HG03045 (cell line): ENCODE measurements around the gene GLP2R.
"Not testable (repeated sequence)": the region's sequence is repeated elsewhere in the genome, so short reads cannot be mapped to it uniquely, and the experiment has no call there.

ENCODE experiments used
- ATAC-seq: cut with Tn5 transposase; IDR thresholded peaks from one replicate; pipeline ENCODE4 v1.9.1; 2021; ENCODE audit warnings: mild to moderate bottlenecking, moderate library complexity; ENCODE audit not compliant: unreplicated experiment

GLP2R gene

GRCh38 chr17:9918352-9918751 lies 92.6 kb downstream of the GLP2R start:
- no peak for ATAC-seq

- ATAC-seq = no peak
These were observed 93.2 kb downstream of the GLP2R start for GRCh38 chr17:9918804-9919352.

- ATAC-seq = not testable (repeated sequence)
These were observed 95.5 kb downstream of the GLP2R start for GRCh38 chr17:9921216-9921615.

- no peak for ATAC-seq
These were observed 96.5 kb downstream of the GLP2R start for GRCh38 chr17:9922012-9922848.

GRCh38 chr17:9924735-9925191 lies 99.0 kb downstream of the GLP2R start:
- ATAC-seq = no peak

DNA sequence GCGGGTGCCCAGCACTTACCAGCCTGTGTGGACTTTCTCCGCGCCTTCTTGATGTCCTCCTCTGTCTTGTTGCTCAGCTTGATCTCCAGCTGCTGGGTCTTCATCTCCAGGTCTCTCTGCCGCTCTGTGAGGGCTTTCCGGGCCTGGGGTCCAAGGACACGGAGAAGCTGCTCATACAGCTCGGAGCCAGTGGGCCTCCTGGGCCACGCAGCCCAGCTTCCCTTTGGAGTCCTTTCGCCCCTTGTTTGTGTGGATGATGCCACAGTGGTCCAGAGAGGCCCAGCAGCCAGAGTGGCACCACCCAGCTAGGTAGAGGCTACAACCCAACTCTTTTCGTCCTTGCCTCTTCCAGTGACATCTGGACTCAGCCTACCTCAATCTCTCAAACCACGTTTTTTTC lies 99.7 kb downstream of the GLP2R start:
- no peak for ATAC-seq

- no peak for ATAC-seq
These were observed 100.6 kb downstream of the GLP2R start for GRCh38 chr17:9926150-9926804.

- no peak for ATAC-seq
These were observed 103.0 kb downstream of the GLP2R start for GRCh38 chr17:9928601-9929333.

- ATAC-seq = no peak
These were observed 104.1 kb downstream of the GLP2R start for GRCh38 chr17:9929871-9930270.

DNA sequence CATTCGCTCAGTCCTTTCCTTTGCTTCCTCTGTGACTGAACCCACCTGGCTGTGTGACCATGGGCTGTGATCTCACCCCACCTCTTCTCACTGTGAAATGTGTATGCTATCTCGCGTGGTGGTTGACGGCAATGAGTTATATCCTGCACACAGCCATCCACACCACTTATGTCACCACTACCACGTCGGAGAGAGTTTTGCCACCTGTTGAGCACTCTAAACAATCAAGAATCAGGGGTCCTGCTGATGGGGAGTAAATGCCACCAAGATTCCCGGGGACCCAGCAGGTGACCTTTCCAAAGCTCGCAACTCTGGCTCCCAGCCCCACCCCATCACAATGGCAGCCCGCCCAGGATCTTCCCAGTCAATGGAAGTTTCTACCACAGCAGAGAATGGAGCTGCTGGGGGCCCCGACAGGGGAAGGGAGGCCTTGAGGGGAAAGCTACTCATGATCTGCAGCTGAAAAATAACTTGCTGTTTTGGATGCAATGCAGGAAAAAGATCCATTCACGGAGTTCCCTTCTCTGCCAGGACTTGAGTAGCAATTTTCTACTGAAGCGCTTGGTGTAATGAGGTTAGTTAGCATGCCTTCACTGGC lies 105.5 kb downstream of the GLP2R start:
- ATAC-seq = no peak

GRCh38 chr17:9932491-9932890 lies 106.8 kb downstream of the GLP2R start:
- no peak for ATAC-seq

- ATAC-seq = no peak
These were observed 108.6 kb downstream of the GLP2R start for GRCh38 chr17:9934331-9934730.

DNA sequence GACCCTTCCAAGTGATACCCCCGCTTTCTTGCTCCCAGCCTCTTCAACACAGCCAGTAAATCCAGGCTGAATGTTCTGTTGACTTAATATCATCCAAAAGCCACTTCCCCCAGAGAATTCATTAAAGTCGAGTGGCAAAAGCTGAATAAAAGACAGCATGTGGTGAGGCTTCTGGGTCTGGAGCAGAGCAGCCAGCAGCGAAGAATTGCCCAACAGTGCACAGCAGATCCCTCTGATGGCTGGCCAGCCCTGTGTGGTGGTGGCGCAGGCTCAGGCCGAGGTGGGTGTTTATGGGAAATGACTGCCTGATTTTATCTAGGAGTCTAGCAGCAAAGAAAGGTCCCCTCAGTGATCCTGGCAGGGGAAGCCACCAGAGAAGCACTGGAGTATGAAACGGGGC lies 109.7 kb downstream of the GLP2R start:
- ATAC-seq = no peak

DNA sequence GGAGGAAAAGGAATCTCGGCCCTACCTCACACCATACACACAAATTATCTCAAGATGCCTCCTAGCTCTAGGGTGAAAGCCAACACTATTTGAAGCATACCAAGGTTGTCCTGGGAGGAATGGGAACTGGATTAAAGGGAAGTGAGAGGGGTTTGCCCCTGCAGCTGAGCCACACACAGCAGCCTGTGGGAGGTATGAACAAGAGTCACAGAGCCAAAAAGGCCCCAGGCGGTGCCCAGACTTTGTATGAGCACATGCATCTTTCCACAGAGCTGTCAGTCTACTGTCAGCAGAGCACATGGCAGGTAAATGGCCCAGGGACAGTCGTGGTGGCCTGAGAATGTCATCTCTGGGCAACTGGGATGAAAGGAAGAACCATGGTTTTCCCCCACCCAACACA lies 110.4 kb downstream of the GLP2R start:
- ATAC-seq = no peak

DNA sequence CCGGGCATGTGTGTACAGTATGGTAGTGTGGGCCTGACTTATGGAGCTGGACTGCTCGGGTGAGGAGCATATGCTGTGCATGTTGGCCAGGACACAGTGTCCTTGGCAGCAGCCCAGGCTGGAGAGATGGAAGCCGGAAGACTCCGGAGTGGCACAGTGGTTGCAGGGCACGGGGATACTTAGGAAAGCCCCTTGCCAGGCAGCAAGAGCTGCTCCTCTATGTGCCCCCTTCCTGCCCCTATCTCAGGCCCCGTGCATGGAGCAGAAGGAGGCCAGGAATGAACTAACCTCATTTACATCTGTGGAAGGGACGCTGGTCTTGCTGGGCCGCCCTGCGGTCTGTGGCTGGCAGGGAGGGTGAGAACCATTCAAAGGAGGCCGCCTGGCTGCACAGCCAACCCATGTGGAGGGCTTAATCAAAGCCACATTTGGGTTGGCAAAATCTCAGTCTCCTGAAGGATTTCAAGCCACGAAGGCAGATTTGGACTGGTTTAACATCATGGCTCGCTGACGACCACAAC lies 111.6 kb downstream of the GLP2R start:
- ATAC-seq = no peak

GRCh38 chr17:9937901-9938300 lies 112.2 kb downstream of the GLP2R start:
- ATAC-seq = no peak

DNA sequence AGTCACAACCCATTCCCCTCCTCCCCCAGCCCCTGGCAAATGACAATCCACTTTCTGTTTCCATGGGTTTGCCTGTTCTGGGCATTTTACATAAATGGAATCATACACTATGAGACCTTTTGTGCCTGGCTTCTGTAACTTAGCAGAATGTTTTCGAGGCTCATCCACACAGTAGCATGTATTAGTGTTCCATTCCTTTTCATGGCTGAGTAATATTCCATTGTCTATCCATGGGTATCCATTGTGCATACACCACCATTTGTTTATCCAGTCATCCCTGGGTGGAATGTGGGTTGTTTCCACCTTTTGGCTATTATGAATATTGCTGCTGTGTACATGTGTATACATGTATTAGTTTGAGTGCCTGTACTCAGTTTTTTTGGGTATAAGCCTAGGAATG lies 113.0 kb downstream of the GLP2R start:
- ATAC-seq = no peak

DNA sequence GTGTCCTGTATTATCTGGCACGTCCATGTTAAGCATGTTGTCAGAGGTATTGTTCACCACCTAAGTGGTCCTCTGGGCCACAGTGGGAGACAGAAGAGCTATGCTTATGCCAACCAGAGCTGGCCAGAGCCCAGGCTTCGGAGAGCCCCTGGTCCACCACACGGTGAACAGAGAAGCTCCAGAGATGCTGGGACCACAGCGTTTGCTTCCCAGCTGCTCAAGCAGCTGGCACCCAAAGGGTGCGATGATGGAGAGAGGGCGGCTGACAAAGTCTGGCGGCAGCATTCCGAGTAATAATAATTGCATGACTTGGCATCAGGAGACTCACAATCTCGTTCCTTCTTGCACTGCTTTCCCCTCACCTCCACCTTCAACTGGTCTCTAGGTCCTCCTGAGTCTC lies 115.1 kb downstream of the GLP2R start:
- ATAC-seq = no peak

DNA sequence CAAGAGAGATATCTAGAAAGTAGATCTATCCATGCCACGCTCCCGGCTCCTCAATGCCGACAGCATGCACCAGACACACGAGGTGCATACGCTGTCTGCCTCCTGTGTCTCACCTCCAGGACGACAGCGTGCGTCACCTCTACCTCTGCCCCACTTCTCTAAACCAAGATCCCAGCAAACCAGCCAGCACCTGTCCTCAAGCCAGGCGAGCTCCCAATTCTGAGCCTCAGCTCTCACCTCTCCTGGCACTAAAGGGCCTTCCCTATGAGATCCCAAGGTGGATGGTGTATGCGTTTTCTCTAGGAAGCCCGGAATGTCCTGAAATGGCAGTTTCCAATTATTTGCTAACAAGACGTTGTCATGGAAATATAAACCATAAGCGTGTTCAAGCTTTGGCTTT lies 115.6 kb downstream of the GLP2R start:
- no peak for ATAC-seq
